K562 (cell line): Measurements from ENCODE around the gene MAZ. TPM values are rescaled to one million over a fixed set of nuclear protein-coding genes. Genes with fewer than 3 reads are reported as not detected.

ENCODE experiments used
- ATF7 ChIP-seq: fragments of 450-650 bp; IDR thresholded peaks from 2 replicates; pipeline ENCODE4 v1.7.1; 2014; ENCODE audit warnings: mild to moderate bottlenecking, moderate library complexity
- BRD4 ChIP-seq: fragments of 200-600 bp; sonication (generic); IDR thresholded peaks from 2 replicates; pipeline ENCODE4 v1.6.1; 2017; ENCODE audit warnings: inconsistent platforms
- BRF1 ChIP-seq: IDR thresholded peaks from 3 replicates; pipeline ENCODE4 v1.6.1; 2011; ENCODE audit warnings: borderline replicate concordance, mild to moderate bottlenecking; ENCODE audit not compliant: insufficient read length; ENCODE audit errors: extremely low read depth
- CBX1 ChIP-seq: sonication (generic); IDR thresholded peaks from 2 replicates; pipeline ENCODE4 v1.6.1; 2016; ENCODE audit warnings: antibody characterized with exemption, low read depth, mild to moderate bottlenecking
- DLX4 ChIP-seq: fragments of 250-450 bp; sonication (Bioruptor Pico); IDR thresholded peaks from 2 replicates; pipeline ENCODE4 v1.6.1; 2021; ENCODE audit warnings: mild to moderate bottlenecking
- E2F8 ChIP-seq: fragments of 450-650 bp; IDR thresholded peaks from 2 replicates; pipeline ENCODE4 v1.7.1; 2018; ENCODE audit warnings: mild to moderate bottlenecking, low read depth; ENCODE audit not compliant: partially characterized antibody
- ETS1 ChIP-seq: conservative IDR thresholded peaks from 2 replicates; pipeline ENCODE4 v1.6.1; 2011; ENCODE audit warnings: low read depth, mild to moderate bottlenecking, low read length; ENCODE audit not compliant: control insufficient read depth
- FOSL1 ChIP-seq: fragments of 200-800 bp; sonication (Bioruptor generic); conservative IDR thresholded peaks from 2 replicates; pipeline ENCODE4 v1.6.1; 2016; ENCODE audit warnings: missing genetic modification characterization, missing compliant biosample characterization
- HES1 ChIP-seq: fragments of 450-650 bp; IDR thresholded peaks from 2 replicates; pipeline ENCODE4 v1.6.1; 2016; ENCODE audit warnings: low read depth, mild to moderate bottlenecking, moderate library complexity
- JUN ChIP-seq, 2 experiments: sonication (generic) in 1 of 2; formaldehyde crosslinking in 1 of 2; IDR thresholded peaks; 2 replicates each; pipeline versions ENCODE4 v1.6.1 to v1.8.0; 2012 to 2022; ENCODE audit warnings: borderline replicate concordance in 2 of 2, mild to moderate bottlenecking in 2 of 2, improper control_type of control experiment in 1 of 2, low read depth in 1 of 2, low read length in 1 of 2, missing genetic modification reagents in 1 of 2
- JUNB ChIP-seq: fragments of 450-650 bp; formaldehyde crosslinking; conservative IDR thresholded peaks from 2 replicates; pipeline ENCODE4 v1.4.0; 2020; ENCODE audit warnings: mild to moderate bottlenecking
- KDM1A ChIP-seq, 2 experiments: fragments of 450-650 bp; IDR thresholded peaks; 2 replicates each; pipeline ENCODE4 v1.6.1; 2016; ENCODE audit warnings: mild to moderate bottlenecking in 2 of 2
- NFYB ChIP-seq: IDR thresholded peaks from 2 replicates; pipeline ENCODE4 v1.6.1; 2011; ENCODE audit warnings: mild to moderate bottlenecking, moderate library complexity; ENCODE audit not compliant: insufficient read length; ENCODE audit errors: extremely low read depth
- PYGO2 ChIP-seq: fragments of 450-650 bp; IDR thresholded peaks from 2 replicates; pipeline ENCODE4 v1.6.1; 2016; ENCODE audit warnings: mild to moderate bottlenecking, missing genetic modification characterization, moderate library complexity, missing compliant biosample characterization
- RFX5 ChIP-seq: IDR thresholded peaks from 2 replicates; pipeline ENCODE4 v1.6.1; 2011; ENCODE audit warnings: low read depth, mild to moderate bottlenecking, improper control_type of control experiment, low read length
- SMARCE1 ChIP-seq: fragments of 450-650 bp; IDR thresholded peaks from 2 replicates; pipeline ENCODE4 v1.7.1; 2016; ENCODE audit warnings: mild to moderate bottlenecking
- ZBED1 ChIP-seq: IDR thresholded peaks from 2 replicates; pipeline ENCODE4 v1.6.1; 2014
- ZFP1 ChIP-seq: fragments of 450-650 bp; formaldehyde crosslinking; IDR thresholded peaks from 2 replicates; pipeline ENCODE4 v1.4.0; 2020; ENCODE audit warnings: mild to moderate bottlenecking, mixed read lengths
- ZNF24 ChIP-seq: fragments of 450-650 bp; IDR thresholded peaks from 2 replicates; pipeline ENCODE4 v1.6.1; 2016
- ZNF398 ChIP-seq: fragments of 250-450 bp; sonication (Bioruptor Pico); IDR thresholded peaks from 2 replicates; pipeline ENCODE4 v1.8.0; 2021; ENCODE audit warnings: moderate library complexity, mild to moderate bottlenecking, inconsistent platforms
- ZNF696 ChIP-seq: fragments of 250-450 bp; sonication (Bioruptor Pico); conservative IDR thresholded peaks from 2 replicates; pipeline ENCODE4 v1.4.0; 2020; ENCODE audit warnings: mild to moderate bottlenecking, moderate library complexity
- polyA plus RNA-seq, 8 experiments: library from polyadenylated mRNA; depleted of rRNA in 4 of 8; stranded (reverse) in 5 of 8; unstranded in 3 of 8; fragments of >200 nt; fragmentation: Nextera tagmentation in 2 of 8; fragmentation: Illumina TruSeq in 1 of 8; extraction: Ambion mirVana in 2 of 8; extraction: Trizol in 1 of 8; gene quantifications; 2 replicates each; pipeline versions ENCODE4 v1.2.1 to v1.2.3, GENCODE V29; 2011 to 2014; ENCODE audit warnings: inconsistent platforms in 1 of 8, missing spikeins in 1 of 8
- total RNA-seq, 7 experiments: library from RNA; depleted of rRNA in 6 of 7; stranded (reverse); fragments of >200 nt in 6 of 7; fragmentation: Illumina TruSeq in 2 of 7; extraction: Trizol in 2 of 7; gene quantifications; 2 replicates each; pipeline versions ENCODE4 v1.2.1 to v1.2.3, GENCODE V29; 2011 to 2021; ENCODE audit warnings: low replicate concordance in 1 of 7

Gene MAZ
- total and polyA plus RNA-seq, 9 of the 15 experiments (the other 6 are each of a cell fraction or from before 2014, with no cell fraction given): 45.4 to 532 (median 250) TPM

GRCh38 chr16:29784901-29785500 is 21.3 kb upstream of the MAZ start (continued):
- TF ChIP-seq ETS1 (no peak), JUN (IDR thresholded peaks at IDR 0.05; ENCODE audit: borderline replicate concordance, low read depth, low read length) (no peak), JUN (CRISPR knock-in tag; IDR thresholded peaks at IDR 0.05; ENCODE audit: borderline replicate concordance) (no peak), ZNF398 (CRISPR knock-in tag) (no peak), DLX4 (no peak), RFX5 (no peak), HES1 (no peak), NFYB (no peak), ZNF696 (CRISPR knock-in tag) (no peak), CBX1 (peak; percentile 87), ATF7 (peak; percentile 41; the same call in 1 of the 2 replicates), ZFP1 (CRISPR knock-in tag) (no peak), FOSL1 (tag) (no peak), BRF1 (no peak), JUNB (CRISPR knock-in tag) (no peak), KDM1A (IDR thresholded peaks at IDR 0.05) (no peak), ZNF24 (no peak), BRD4 (no peak), ZBED1 (no peak), E2F8 (no peak), PYGO2 (tag) (no peak), SMARCE1 (0 out of 2 replicates have a peak, but pooled peaks have one; percentile 27)
